ENCODE results near the gene PLCG2. TPM values are rescaled to one million over a fixed set of nuclear protein-coding genes. Genes with fewer than 3 reads are reported as not detected.
"Not testable (repeated sequence)": the region's sequence is repeated elsewhere in the genome, so short reads cannot be mapped to it uniquely, and the experiment has no call there.

Gene PLCG2
- total and polyA plus RNA-seq, 9 donors, result 4.6 to 7.6 (median 5.3) TPM

- no peaks in the 10 kb centered on the region for H3K9me3 ChIP-seq (replicated peaks; ENCODE audit: control insufficient read depth, low read depth, low read length)
- H3K4me1 ChIP-seq (ENCODE audit: control insufficient read depth, insufficient read depth, low read length), result no peaks in the 10 kb centered on the region
- no peaks in the 10 kb centered on the region for H3K36me3 ChIP-seq (ENCODE audit: control insufficient read depth, insufficient read depth, low read length)
- H3K27ac ChIP-seq (ENCODE audit: low read length), result no peak overlapping the region
- H3K27me3 ChIP-seq (ENCODE audit: control insufficient read depth, insufficient read depth, low read length), result peaks cover 2% of the 10 kb centered on the region
- no peak for DNase-seq
- no peak overlapping the region for H3K4me3 ChIP-seq (ENCODE audit: low read length)
Observed at GRCh38 chr16:81929841-81930240, 150.8 kb downstream of the PLCG2 start.

GRCh38 chr16:81931927-81932326, 152.8 kb downstream of the PLCG2 start:
- 79% methylated on average over 3 of the region's 5 CpGs for WGBS (ENCODE audit: insufficient coverage)

GRCh38 chr16:81932668-81933067, 153.6 kb downstream of the PLCG2 start:
- DNase-seq, result no peak
- Histone ChIP-seq H3K9me3 (replicated peaks; ENCODE audit: control insufficient read depth, low read depth, low read length) (no peaks in the 10 kb centered on the region), H3K36me3 (ENCODE audit: control insufficient read depth, insufficient read depth, low read length) (no peaks in the 10 kb centered on the region), H3K27me3 (ENCODE audit: control insufficient read depth, insufficient read depth, low read length) (peaks cover 4% of the 10 kb centered on the region), H3K27ac (ENCODE audit: low read length) (no peak overlapping the region), H3K4me1 (ENCODE audit: control insufficient read depth, insufficient read depth, low read length) (no peaks in the 10 kb centered on the region), H3K4me3 (ENCODE audit: low read length) (no peak overlapping the region)
- WGBS (ENCODE audit: insufficient coverage), result 97% methylated on average over 3 of the region's 4 CpGs

More at GRCh38 chr16:81931927-81932326, 152.8 kb downstream of the PLCG2 start:
- Histone ChIP-seq H3K4me3 (ENCODE audit: low read length) (no peak overlapping the region), H3K27ac (ENCODE audit: low read length) (no peak overlapping the region), H3K9me3 (replicated peaks; ENCODE audit: control insufficient read depth, low read depth, low read length) (no peaks in the 10 kb centered on the region), H3K36me3 (ENCODE audit: control insufficient read depth, insufficient read depth, low read length) (no peaks in the 10 kb centered on the region), H3K27me3 (ENCODE audit: control insufficient read depth, insufficient read depth, low read length) (peaks cover 4% of the 10 kb centered on the region), H3K4me1 (ENCODE audit: control insufficient read depth, insufficient read depth, low read length) (no peaks in the 10 kb centered on the region)
- DNase-seq, result no peak

- Histone ChIP-seq H3K36me3 (ENCODE audit: control insufficient read depth, insufficient read depth, low read length) (no peaks in the 10 kb centered on the region), H3K4me3 (ENCODE audit: low read length) (no peak overlapping the region), H3K27me3 (ENCODE audit: control insufficient read depth, insufficient read depth, low read length) (peaks cover 6% of the 10 kb centered on the region), H3K9me3 (replicated peaks; ENCODE audit: control insufficient read depth, low read depth, low read length) (no peaks in the 10 kb centered on the region), H3K4me1 (ENCODE audit: control insufficient read depth, insufficient read depth, low read length) (peaks cover 3% of the 10 kb centered on the region), H3K27ac (ENCODE audit: low read length) (no peak overlapping the region)
- no peak for DNase-seq
- WGBS (ENCODE audit: insufficient coverage), result 80% methylated on average over 2 of the region's 3 CpGs
Observed at GRCh38 chr16:81933361-81933760, 154.3 kb downstream of the PLCG2 start.

GRCh38 chr16:81934711-81935110, 155.6 kb downstream of the PLCG2 start:
- H3K27me3 ChIP-seq (ENCODE audit: control insufficient read depth, insufficient read depth, low read length); DNase-seq; H3K36me3 ChIP-seq (ENCODE audit: control insufficient read depth, insufficient read depth, low read length); H3K9me3 ChIP-seq (replicated peaks; ENCODE audit: control insufficient read depth, low read depth, low read length); H3K4me1 ChIP-seq (ENCODE audit: control insufficient read depth, insufficient read depth, low read length); H3K27ac ChIP-seq (ENCODE audit: low read length); H3K4me3 ChIP-seq (ENCODE audit: low read length): not testable (repeated sequence)
- no CpG with 5 or more reads among the region's 6 CpGs for WGBS (ENCODE audit: insufficient coverage)

- H3K9me3 ChIP-seq (replicated peaks; ENCODE audit: control insufficient read depth, low read depth, low read length), result no peaks in the 10 kb centered on the region
- WGBS (ENCODE audit: insufficient coverage), result 93% methylated on average over 16 of the region's 23 CpGs
- H3K4me3 ChIP-seq (ENCODE audit: low read length), result no peak overlapping the region
- H3K4me1 ChIP-seq (ENCODE audit: control insufficient read depth, insufficient read depth, low read length), result peaks cover 3% of the 10 kb centered on the region
- H3K27ac ChIP-seq (ENCODE audit: low read length), result no peak overlapping the region
- no peak for DNase-seq
- H3K36me3 ChIP-seq (ENCODE audit: control insufficient read depth, insufficient read depth, low read length), result no peaks in the 10 kb centered on the region
- H3K27me3 ChIP-seq (ENCODE audit: control insufficient read depth, insufficient read depth, low read length), result peaks cover 8% of the 10 kb centered on the region
Observed at GRCh38 chr16:81936209-81937000, 157.3 kb downstream of the PLCG2 start.

GRCh38 chr16:81937305-81938038, 158.4 kb downstream of the PLCG2 start:
- Histone ChIP-seq H3K27me3 (ENCODE audit: control insufficient read depth, insufficient read depth, low read length) (peaks cover 8% of the 10 kb centered on the region), H3K36me3 (ENCODE audit: control insufficient read depth, insufficient read depth, low read length) (no peaks in the 10 kb centered on the region), H3K27ac (ENCODE audit: low read length) (no peak overlapping the region), H3K4me1 (ENCODE audit: control insufficient read depth, insufficient read depth, low read length) (peaks cover 3% of the 10 kb centered on the region), H3K9me3 (replicated peaks; ENCODE audit: control insufficient read depth, low read depth, low read length) (no peaks in the 10 kb centered on the region), H3K4me3 (ENCODE audit: low read length) (no peak overlapping the region)
- no peak for DNase-seq
- 27% methylated on average over 8 of the region's 13 CpGs for WGBS (ENCODE audit: insufficient coverage)

GRCh38 chr16:81938326-81939163, 159.5 kb downstream of the PLCG2 start:
- no peak for DNase-seq
- Histone ChIP-seq H3K27ac (ENCODE audit: low read length) (no peak overlapping the region), H3K4me3 (ENCODE audit: low read length) (no peak overlapping the region), H3K27me3 (ENCODE audit: control insufficient read depth, insufficient read depth, low read length) (peaks cover 8% of the 10 kb centered on the region), H3K4me1 (ENCODE audit: control insufficient read depth, insufficient read depth, low read length) (peaks cover 3% of the 10 kb centered on the region), H3K36me3 (ENCODE audit: control insufficient read depth, insufficient read depth, low read length) (no peaks in the 10 kb centered on the region), H3K9me3 (replicated peaks; ENCODE audit: control insufficient read depth, low read depth, low read length) (no peaks in the 10 kb centered on the region)
- 72% methylated on average over 8 of the region's 17 CpGs for WGBS (ENCODE audit: insufficient coverage)

GRCh38 chr16:81939164-81940056, 160.3 kb downstream of the PLCG2 start:
- H3K9me3 ChIP-seq (replicated peaks; ENCODE audit: control insufficient read depth, low read depth, low read length), result no peaks in the 10 kb centered on the region
- 40% methylated on average over 1 of the region's 7 CpGs for WGBS (ENCODE audit: insufficient coverage)
- no peak for DNase-seq
- H3K27me3 ChIP-seq (ENCODE audit: control insufficient read depth, insufficient read depth, low read length), result peaks cover 8% of the 10 kb centered on the region
- no peaks in the 10 kb centered on the region for H3K36me3 ChIP-seq (ENCODE audit: control insufficient read depth, insufficient read depth, low read length)
- no peak overlapping the region for H3K4me3 ChIP-seq (ENCODE audit: low read length)
- no peak overlapping the region for H3K27ac ChIP-seq (ENCODE audit: low read length)
- H3K4me1 ChIP-seq (ENCODE audit: control insufficient read depth, insufficient read depth, low read length), result peaks cover 3% of the 10 kb centered on the region
